ENCODE data around the gene KCNJ9.
"Not testable (repeated sequence)": the region's sequence is repeated elsewhere in the genome, so short reads cannot be mapped to it uniquely, and the experiment has no call there.

The KCNJ9 gene

DNA sequence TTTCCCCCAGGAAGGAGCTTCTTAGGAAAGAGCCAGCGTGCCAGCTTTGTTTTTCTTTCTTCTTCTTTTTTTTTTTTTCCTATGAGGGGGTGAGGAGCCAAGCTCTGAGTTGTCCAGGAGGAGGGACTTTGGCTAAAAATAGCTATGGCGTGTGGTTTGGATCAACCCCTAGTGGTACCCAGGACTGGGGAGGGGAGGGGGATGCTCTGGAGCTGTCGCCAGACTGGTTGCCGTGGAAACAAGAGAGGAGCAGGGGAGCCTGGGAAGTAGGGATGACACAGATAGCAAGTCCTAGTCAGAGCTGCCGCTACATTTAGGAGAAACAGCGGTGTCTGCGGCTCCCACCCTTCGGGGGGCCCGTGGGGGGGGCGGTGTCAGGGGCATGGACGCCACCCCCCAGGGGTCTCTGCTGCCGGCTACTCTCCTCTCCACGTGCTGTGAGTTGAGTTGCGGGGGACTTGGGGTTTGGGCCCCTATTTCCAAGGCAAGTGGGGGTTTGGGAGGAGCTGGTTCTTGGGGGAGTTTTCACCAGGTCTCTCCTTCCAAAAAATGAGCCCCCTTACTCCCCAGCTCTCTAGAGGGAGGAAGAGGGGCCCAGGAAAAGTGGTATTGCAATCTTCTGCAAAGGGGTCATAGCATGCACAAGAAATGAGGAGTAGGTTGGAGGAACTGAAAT is at the start of gene KCNJ9:
KCNJ9 (plus strand) TSS at position 278 of the 676 bp plus-strand sequence. CDS start 2,493 bp downstream, outside the sequence.
- DNase-seq = no peak
- in situ Hi-C loops (cut with MboI; ENCODE audit: low pct_unique_long_range_greater_than_20kb, low sequenced_read_pairs) = no loop called here

DNA sequence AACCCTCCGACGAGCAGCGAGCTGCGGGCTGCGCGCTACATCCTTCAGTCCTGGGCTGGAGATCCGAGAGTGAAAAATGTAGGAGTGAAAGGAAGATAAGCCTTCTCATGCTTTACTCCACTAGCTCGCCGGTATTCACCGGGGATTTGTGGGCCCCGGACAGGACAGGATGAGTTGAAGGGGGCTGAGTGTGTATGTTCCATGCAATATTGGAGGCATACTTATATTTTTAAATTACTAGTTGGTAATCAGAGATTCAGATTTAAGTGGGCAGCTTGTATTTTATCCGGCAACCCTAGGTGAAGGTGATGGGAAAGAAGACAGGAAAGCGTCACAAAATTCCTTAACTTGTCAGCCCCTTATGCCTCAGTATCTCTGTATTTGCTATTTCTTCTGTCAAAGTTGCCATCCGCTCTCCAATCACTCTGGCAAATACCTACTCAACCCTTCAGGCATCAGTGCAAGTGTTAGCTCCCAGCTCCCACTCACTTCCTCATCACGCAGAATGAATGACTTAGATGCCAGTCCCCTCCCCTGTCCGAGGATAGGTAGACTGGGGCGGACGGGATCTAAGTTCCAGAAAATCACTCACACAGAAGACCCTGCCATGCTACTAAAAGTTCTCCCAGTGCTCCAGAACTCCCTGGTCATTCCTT is 49.0 kb upstream of the KCNJ9 start:
- no peak for DNase-seq
- in situ Hi-C loops (cut with MboI; ENCODE audit: low pct_unique_long_range_greater_than_20kb, low sequenced_read_pairs) = no loop called here

DNA sequence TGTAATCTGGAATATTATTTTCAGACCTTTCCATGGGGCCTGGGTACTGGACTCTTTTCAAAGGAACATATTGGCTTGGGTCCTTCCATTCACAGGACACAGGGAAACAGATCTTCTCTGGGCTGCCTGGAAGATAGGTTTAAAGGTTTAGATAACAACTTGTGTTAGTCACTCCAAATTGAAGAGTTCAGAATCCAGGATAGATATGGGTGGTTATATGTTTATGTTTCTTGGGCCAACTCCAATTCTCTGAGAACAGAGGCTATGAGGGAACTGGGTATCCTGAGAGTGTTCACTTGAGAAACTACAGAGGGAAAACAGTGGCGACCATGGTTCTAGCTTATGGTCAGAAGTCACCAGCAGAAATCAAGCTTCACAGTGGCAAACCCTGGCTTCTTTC is 40.9 kb upstream of the KCNJ9 start:
- in situ Hi-C loops (cut with MboI; ENCODE audit: low pct_unique_long_range_greater_than_20kb, low sequenced_read_pairs) = no loop called here
- DNase-seq = no peak

DNA sequence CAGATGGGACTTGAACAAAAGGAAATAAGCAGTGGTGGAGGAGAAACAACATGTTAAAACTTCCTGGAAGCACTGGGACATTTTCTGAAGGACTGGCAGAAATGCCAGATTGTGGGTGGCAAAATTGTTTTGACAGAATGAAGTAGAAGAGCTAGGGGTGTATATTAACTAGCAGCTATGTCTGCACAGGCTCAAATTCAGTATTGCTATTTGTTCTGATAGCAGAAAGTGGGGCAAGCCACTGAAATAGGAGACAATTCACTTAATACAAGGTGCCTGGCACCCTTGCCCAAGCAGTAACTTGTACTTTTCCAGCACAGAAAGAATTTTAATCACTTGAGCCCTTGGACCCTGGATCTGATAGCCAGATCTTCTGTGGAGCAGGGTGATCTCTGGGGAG is 37.8 kb upstream of the KCNJ9 start:
- DNase-seq = no peak
- in situ Hi-C loops (cut with MboI; ENCODE audit: low pct_unique_long_range_greater_than_20kb, low sequenced_read_pairs) = no loop called here

DNA sequence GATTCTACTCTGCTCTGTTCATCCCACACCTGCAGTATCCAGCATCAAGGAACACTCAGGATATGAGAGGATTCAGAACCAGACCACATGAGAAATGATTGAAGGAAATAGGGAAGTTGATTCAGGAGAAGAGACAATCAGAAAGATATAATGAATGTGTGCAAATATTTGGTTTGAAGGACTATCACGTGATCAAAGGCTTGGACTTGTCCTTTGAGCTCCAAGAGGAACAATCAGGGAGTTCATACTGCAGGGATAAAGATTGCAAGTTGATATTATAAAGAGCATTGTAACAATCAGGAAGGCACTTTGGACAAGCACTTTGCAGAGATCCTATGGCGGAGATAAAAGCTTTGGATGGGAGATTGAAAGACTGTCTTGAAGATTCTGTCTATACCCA is 35.7 kb upstream of the KCNJ9 start:
- in situ Hi-C loops (cut with MboI; ENCODE audit: low pct_unique_long_range_greater_than_20kb, low sequenced_read_pairs) = no loop called here
- DNase-seq = no peak

DNA sequence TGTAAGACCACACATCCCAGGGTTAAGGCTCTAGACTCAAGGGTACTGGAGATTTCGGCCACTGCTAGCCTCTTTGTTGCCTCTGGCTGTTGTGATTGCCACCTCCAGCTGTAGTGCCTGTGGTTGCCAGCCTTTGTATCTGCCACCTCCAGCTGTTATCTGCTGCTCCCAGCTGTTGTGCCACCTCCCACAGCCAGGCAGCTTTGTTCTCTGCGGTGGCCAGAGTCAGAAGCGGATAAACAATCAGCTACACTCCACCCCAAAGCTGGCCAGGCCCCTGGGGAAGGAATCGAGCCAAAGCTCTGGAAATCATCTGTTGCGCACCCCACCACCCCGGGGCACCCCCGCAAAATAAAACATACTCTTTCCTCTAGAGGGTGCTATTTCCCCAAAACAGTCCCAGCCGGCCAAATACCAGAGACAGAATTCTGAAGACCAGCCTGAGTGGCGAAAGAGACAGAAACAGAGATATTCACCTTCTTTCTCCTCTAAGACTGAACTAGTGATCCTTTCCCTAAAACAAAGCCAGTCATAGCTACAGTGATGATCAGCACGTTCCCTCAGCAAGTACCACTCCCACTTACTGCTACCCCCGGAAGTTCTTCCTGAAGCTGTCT is 34.7 kb upstream of the KCNJ9 start:
- DNase-seq = peak; percentile 60
- in situ Hi-C loops (cut with MboI; ENCODE audit: low pct_unique_long_range_greater_than_20kb, low sequenced_read_pairs) = no loop called here

DNA sequence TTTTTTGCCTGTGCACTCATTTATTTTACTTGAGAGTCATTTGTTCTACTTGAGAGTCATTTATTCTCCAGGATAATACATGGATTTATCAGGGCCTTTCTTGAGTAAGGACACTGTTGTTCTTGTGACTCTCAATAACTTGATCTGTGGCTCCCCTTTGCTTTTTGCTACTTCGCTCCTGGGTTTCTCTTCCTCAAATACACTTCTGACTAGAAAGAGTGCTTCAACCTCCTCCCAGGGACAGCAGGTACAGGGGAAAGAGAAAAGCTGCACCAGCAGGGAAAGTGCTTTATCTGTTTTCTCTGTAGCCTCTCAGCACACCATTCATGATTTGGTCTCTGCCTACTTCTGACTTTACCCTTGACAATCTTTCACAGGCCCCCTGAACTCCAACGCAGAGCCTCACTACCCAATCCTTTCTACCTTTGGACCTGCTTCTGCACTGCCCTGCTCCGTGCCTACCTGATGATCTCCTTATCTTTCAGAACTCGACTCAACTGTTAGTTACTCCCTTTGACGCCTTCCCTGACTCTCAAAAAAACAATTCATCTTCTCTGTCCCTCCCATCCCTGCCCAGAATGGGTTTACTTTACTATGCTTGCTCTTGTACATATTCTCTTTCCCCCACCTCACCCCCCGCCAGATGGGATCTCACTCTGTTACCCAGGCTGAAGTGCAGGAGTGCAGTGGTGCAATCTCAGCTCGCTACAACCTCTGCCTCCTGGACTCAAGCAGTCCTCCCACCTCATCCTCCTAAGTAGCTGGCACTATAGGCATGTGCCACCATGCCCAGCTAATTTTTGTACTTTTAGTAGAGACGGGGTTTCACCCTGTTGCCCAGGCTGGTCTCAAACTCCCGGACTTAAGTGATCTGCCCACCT is 34.0 kb upstream of the KCNJ9 start:
- in situ Hi-C loops (cut with MboI; ENCODE audit: low pct_unique_long_range_greater_than_20kb, low sequenced_read_pairs) = no loop called here
- no peak for DNase-seq

DNA sequence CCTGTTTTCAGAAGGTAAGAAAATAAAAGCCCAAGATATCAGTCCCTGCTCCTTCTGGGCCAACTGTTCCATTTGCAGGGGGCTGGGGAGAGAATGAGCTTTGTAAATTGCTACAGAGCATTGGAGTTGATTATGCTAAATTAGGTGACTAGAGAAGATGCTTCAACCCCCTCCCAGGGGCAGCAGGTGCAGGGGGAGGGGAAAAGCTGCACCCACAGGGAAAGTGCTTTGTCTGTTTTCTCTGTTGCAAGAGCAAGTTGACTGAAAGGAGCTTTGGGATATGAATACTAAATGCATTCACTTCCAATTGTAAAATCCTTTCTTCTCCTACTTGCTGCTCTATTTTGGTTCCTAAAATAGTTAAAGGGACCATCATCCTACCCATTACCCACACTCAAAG is 33.0 kb upstream of the KCNJ9 start:
- in situ Hi-C loops (cut with MboI; ENCODE audit: low pct_unique_long_range_greater_than_20kb, low sequenced_read_pairs) = no loop called here
- DNase-seq = no peak

DNA sequence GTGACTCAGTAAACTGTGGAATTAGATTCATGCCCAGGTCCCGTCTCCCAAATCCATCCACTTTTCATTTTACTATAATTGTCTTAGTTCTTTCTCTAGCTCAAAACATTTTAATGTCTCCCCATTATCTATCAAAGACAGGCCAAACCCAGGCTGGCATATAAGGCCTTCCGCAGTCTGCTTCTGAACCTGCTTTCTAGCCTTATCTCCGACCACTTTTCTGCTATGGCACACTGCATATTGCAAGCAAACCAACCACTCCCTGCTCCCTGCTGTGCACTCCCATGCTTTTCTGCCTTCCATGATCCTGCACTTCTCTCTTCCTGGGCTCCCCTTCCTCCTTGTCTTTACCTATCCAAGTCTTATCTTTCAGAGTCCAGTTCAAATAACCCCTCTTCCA is 32.2 kb upstream of the KCNJ9 start:
- DNase-seq = no peak
- in situ Hi-C loops (cut with MboI; ENCODE audit: low pct_unique_long_range_greater_than_20kb, low sequenced_read_pairs) = no loop called here

DNA sequence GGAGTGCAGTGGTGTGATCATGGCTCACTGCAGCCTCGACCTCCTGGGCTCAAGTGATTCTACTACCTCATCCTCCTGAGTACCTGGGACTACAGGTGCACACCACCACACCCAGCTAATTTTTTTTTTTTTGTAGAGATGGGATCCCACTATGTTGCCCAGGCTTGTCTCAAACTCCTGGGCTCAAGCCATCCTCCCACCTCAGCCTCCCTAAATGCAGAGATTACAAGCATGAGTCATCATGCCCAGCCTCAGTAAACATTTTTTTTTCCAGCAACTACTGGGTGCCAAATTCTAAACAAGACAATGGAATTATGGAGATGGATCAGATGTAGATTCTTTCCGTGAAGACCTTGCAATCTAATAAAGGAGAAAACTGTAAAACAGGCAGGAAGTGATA is 31.2 kb upstream of the KCNJ9 start:
- in situ Hi-C loops (cut with MboI; ENCODE audit: low pct_unique_long_range_greater_than_20kb, low sequenced_read_pairs); DNase-seq: not testable (repeated sequence)

DNA sequence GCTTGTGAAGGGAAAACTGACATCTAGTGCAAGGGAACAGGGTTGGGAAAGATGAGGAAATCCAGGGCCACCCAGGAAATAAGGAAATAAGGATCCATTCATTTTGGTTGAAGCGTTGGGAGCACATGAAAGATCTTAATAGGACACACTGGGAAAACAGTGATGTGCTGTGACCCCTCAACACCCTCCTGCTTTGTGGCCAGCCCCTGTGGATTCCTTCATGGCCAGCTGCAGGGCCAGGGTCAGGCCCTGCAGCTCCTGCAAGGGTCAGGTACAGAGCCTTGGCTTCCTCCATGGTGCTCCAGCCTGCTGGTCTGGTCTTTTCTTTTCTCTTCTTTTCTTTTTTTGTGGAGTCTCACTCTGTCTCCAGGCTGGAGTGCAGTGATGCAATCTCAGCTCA is 30.7 kb upstream of the KCNJ9 start:
- in situ Hi-C loops (cut with MboI; ENCODE audit: low pct_unique_long_range_greater_than_20kb, low sequenced_read_pairs) = no loop called here
- no peak for DNase-seq

DNA sequence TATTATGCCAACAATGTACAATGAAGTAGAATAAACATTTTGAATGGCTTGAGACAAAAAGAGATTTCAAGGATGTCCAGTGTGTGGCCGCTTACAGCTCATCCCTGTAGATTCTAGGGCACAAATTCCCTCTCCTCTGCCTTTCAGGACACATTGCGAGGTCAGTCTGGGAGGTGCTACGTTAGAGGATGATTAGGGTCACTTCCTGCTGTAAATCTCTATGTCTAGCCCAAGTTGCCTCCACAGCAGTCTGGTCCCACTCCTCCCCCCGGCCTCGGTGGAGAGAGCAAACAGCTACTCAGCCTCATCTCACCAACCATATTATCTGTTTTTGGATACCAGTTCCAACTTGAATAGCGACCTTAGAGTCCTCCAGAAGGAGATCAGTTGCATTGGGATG is 28.4 kb upstream of the KCNJ9 start:
- no peak for DNase-seq
- in situ Hi-C loops (cut with MboI; ENCODE audit: low pct_unique_long_range_greater_than_20kb, low sequenced_read_pairs) = no loop called here

DNA sequence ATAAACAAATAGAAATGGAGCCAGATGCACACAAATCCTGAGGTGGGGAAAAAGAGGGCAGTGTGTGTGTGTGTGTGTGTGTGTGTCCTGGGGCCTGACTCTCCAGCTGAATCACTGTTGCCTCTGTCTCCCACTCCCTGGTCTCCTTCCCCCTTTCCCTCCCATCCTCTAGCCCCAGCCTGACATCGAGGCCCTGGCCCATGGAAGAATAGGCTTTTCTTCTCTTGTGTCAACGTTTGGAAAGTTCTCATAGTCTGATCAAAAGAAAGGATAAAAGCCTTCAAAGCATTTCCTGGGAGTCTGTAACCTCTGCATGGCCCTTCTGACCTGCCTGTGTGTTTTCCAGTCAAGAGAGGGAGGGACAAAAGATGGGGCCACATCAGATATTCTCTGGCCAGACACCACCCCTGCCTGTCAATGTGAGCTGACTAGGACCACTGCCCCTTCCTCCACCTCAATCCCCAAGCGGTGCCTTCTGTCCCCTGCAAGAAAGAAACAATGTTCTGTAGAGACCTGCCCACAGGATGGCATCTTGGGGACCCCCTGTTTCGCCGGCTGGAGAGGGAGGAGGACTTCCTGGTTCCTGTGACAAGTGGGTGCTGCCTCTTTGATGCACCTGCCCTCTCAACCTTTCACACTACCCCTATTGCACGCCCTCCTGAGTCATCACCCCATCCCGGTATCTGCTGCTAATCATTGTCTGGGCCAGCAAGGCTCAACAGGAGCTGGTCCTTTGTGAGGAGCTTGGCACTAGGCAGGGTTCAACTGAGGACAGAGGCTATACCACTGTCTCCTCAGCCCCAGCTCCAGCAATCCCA is 27.6 kb upstream of the KCNJ9 start:
- in situ Hi-C loops (cut with MboI; ENCODE audit: low pct_unique_long_range_greater_than_20kb, low sequenced_read_pairs) = no loop called here
- no peak for DNase-seq

DNA sequence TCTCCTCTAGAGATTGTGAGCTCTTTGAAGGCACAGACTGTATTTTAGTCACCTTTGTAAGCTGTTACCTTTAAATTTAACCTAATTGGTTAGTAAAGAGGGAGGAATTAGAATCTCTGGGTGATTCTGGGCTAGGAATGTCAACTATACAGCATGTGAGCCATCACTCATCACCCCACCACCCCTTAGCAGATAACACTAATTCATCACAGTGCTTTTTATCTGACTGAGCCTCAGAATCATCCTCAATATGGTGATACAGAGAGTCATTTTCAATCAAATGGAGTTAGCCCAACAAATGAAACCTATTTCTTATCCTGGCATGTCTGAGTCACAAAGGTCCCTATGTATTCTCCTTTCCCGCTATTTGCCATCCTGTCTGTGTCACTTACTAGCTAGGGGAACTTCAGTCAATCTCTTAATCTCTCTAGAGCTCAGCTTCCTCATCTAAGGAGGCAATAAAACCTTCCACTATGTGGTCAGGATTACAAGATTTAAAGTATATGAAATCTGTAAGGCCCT is 24.6 kb upstream of the KCNJ9 start:
- in situ Hi-C loops (cut with MboI; ENCODE audit: low pct_unique_long_range_greater_than_20kb, low sequenced_read_pairs) = no loop called here
- no peak for DNase-seq

DNA sequence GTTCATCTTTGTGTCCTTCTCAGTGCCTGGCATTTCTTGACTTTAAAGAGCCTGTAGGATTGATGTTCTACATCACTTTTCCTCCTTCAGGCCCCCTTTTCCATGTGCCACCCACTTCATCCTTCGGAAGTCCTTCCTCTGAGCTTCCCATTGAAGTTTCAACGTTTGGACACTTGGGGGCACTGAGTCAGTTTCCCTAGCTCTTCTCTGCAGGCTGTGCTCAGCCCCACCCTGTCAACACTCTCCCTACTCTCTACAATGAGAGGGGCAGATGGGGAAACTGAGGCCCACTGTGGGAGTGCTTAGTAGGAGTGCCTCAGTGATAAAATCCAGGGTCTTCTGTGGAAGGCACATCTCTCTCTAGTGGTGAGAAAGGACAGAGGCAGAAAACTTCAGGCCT is 23.3 kb upstream of the KCNJ9 start:
- no peak for DNase-seq
- in situ Hi-C loops (cut with MboI; ENCODE audit: low pct_unique_long_range_greater_than_20kb, low sequenced_read_pairs) = no loop called here

DNA sequence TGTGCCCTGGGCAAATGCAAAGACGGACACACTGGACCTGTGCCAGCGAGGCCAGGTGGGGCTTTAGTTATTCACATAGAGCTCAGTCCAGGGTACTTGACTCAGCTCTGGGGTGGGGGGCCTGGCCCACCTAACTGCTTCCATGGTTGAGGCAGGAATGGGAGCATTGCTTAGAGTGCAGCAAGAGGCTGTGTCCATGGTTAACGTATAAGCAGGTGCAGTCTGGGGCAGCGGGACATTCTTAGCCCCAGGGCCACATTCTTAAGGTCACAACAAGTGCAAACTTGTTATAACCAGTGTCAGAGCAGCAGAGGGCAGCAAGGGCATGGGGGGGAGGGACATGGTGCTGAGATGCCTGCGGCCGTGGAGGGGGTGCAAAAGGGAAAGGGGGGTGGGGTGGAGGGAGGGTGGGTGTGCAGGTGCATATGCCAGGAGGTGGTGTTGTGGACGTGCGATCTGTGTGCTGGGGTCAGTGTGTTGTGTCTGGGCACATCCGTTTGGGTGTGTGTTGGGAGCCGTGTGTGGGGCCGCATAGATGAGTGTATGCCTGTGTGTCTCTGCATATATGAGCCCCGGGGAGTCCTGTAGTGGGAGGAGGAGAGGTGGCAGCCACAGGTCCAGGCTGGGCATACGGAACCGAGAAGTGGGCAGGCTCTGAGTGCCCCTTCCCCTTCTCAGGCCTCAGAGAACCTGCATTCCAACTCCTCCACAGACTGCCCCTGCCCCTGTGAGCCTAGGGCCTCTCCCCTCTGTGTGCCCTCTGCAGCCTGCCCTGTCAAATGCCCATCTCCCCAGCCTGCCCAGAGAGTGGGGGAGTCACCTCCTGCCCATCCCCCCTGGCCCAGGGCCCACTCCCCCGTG is 19.7 kb upstream of the KCNJ9 start:
- no peak for DNase-seq
- in situ Hi-C loops (cut with MboI; ENCODE audit: low pct_unique_long_range_greater_than_20kb, low sequenced_read_pairs) = no loop called here

DNA sequence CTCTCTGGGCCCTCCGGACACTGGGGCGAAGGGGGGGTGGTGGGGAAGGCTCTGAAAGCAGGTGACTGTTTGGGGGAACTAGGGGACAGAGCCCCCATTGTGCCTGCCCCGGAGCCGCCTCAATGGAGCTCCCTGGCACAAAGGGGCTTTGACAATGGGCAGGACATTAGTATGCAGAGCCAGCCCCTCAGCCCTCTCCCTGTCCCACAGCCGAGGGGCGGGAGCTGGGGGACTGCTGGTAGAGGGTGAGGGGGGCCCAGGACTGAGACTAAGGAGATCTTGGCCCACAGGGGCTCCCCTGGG is 19.2 kb upstream of the KCNJ9 start:
- in situ Hi-C loops (cut with MboI; ENCODE audit: low pct_unique_long_range_greater_than_20kb, low sequenced_read_pairs) = no loop called here
- DNase-seq = no peak

DNA sequence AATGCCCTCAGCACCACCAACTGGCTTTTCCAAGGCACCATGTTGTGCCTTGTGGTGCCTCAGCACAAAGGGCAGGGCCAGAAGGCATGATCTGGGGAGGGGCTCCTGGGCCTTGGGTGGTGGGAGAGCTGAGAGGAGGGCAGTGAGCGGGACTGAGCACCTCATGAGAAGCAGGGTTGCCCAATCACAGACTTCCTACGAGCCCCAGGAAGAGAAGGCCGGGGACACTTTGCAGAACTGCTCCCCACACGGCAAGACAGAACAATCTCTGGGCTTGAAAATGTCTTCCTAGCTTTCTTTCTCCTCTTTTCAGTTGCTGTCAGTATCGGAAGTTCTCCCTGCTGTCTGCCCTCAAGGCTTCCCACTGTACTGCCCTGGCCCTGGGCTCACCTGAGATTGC is 18.2 kb upstream of the KCNJ9 start:
- DNase-seq = no peak
- in situ Hi-C loops (cut with MboI; ENCODE audit: low pct_unique_long_range_greater_than_20kb, low sequenced_read_pairs) = no loop called here

All from KBM-7 (cell line).